ENCODE measurements around the gene EVC2.

The EVC2 gene

GRCh38 chr4:5566991-5567390, 141.4 kb downstream of the EVC2 start:
- DNase-seq (ENCODE audit: low read depth): no peak

GRCh38 chr4:5566526-5566925, 141.8 kb downstream of the EVC2 start:
- no peak for DNase-seq (ENCODE audit: low read depth)

GRCh38 chr4:5563856-5564255, 144.5 kb downstream of the EVC2 start:
- no peak for DNase-seq (ENCODE audit: low read depth)

- DNase-seq (ENCODE audit: low read depth): no peak
Measured at GRCh38 chr4:5562476-5562875, 145.9 kb downstream of the EVC2 start.

- DNase-seq (ENCODE audit: low read depth): no peak
Measured at GRCh38 chr4:5561286-5561685, 147.1 kb downstream of the EVC2 start.

GRCh38 chr4:5558502-5558901, 149.9 kb downstream of the EVC2 start:
- DNase-seq (ENCODE audit: low read depth): no peak

- DNase-seq (ENCODE audit: low read depth): no peak
Measured at GRCh38 chr4:5554376-5554775, 154.0 kb downstream of the EVC2 start.

- DNase-seq (ENCODE audit: low read depth): no peak
Measured at GRCh38 chr4:5553801-5554200, 154.6 kb downstream of the EVC2 start.

- no peak for DNase-seq (ENCODE audit: low read depth)
Measured at GRCh38 chr4:5552451-5552850, 155.9 kb downstream of the EVC2 start.

- DNase-seq (ENCODE audit: low read depth): no peak
Measured at GRCh38 chr4:5547651-5548249, 160.6 kb downstream of the EVC2 start.

- DNase-seq (ENCODE audit: low read depth): no peak
Measured at GRCh38 chr4:5545271-5545670, 163.1 kb downstream of the EVC2 start.

- no peak for DNase-seq (ENCODE audit: low read depth)
Measured at GRCh38 chr4:5544762-5545161, 163.6 kb downstream of the EVC2 start.

GRCh38 chr4:5543681-5544080, 164.7 kb downstream of the EVC2 start:
- DNase-seq (ENCODE audit: low read depth): no peak

GRCh38 chr4:5541169-5541568, 167.2 kb downstream of the EVC2 start:
- DNase-seq (ENCODE audit: low read depth): no peak

GRCh38 chr4:5539584-5539983, 168.8 kb downstream of the EVC2 start:
- DNase-seq (ENCODE audit: low read depth): no peak

GRCh38 chr4:5532100-5532499, 176.3 kb downstream of the EVC2 start:
- no peak for DNase-seq (ENCODE audit: low read depth)

- DNase-seq (ENCODE audit: low read depth): no peak
Measured at GRCh38 chr4:5528031-5528436, 180.3 kb downstream of the EVC2 start.

- DNase-seq (ENCODE audit: low read depth): no peak
Measured at GRCh38 chr4:5527211-5527610, 181.1 kb downstream of the EVC2 start.

- no peak for DNase-seq (ENCODE audit: low read depth)
Measured at GRCh38 chr4:5526080-5526846, 182.1 kb downstream of the EVC2 start.

GRCh38 chr4:5524446-5525299, 183.7 kb downstream of the EVC2 start:
- no peak for DNase-seq (ENCODE audit: low read depth)

- no peak for DNase-seq (ENCODE audit: low read depth)
Measured at GRCh38 chr4:5517372-5517771, 191.0 kb downstream of the EVC2 start.

- DNase-seq (ENCODE audit: low read depth): no peak
Measured at GRCh38 chr4:5515646-5516045, 192.7 kb downstream of the EVC2 start.

Measured in activated T-cell treated with anti-CD3 and anti-CD28 coated beads for 1 hour (primary cell).